ENCODE results near the gene LRMDA. TPM values are rescaled to one million over a fixed set of nuclear protein-coding genes. Genes with fewer than 3 reads are reported as not detected.
A peak's percentile ranks its signal among the peaks of the same experiment; 100 is the strongest.

LRMDA gene
- total RNA-seq, 4 donors from 2014 or later: 1.5 to 15.7 (median 4.6) TPM

GRCh38 chr10:76160446-76161300 is 729.2 kb downstream of the LRMDA start:
- no peaks in the 10 kb centered on the region for H3K27me3 ChIP-seq
- H3K4me3 ChIP-seq: peak overlapping the region in 1 of 2 donors; percentile 5
- intact Hi-C loops (cut with DNase I; ENCODE audit: low total_unique reads): no loop called here
- peak overlapping the region; percentile 59 to 74 for H3K27ac ChIP-seq
- H3K9me3 ChIP-seq: no peaks in the 10 kb centered on the region
- H3K36me3 ChIP-seq: no peaks in the 10 kb centered on the region
- DNase-seq: peak; percentile 50 to 78
- peaks cover 0 to 5% of the 10 kb centered on the region in 2 donors for H3K4me1 ChIP-seq
- no peak for TF ChIP-seq POLR2A (IDR thresholded peaks at IDR 0.05)
- no peak for TF ChIP-seq CTCF (IDR thresholded peaks at IDR 0.05)

- intact Hi-C loops (cut with DNase I; ENCODE audit: low total_unique reads): no loop called here
- Histone ChIP-seq H3K27ac (peak overlapping the region; percentile 59 to 74), H3K9me3 (no peaks in the 10 kb centered on the region), H3K4me1 (peaks cover 0 to 5% of the 10 kb centered on the region in 2 donors), H3K27me3 (no peaks in the 10 kb centered on the region), H3K4me3 (peak overlapping the region in 1 of 2 donors; percentile 5), H3K36me3 (no peaks in the 10 kb centered on the region)
- peak; percentile 30 to 50 for DNase-seq
- TF ChIP-seq CTCF (IDR thresholded peaks at IDR 0.05): no peak
- TF ChIP-seq POLR2A (IDR thresholded peaks at IDR 0.05): no peak
These were observed 729.8 kb downstream of the LRMDA start for GRCh38 chr10:76161301-76161582.

- no peaks in the 10 kb centered on the region for H3K4me1 ChIP-seq
- H3K27me3 ChIP-seq: no peaks in the 10 kb centered on the region
- H3K9me3 ChIP-seq: no peaks in the 10 kb centered on the region
- no peaks in the 10 kb centered on the region for H3K36me3 ChIP-seq
- no peak overlapping the region for H3K27ac ChIP-seq
- no peak overlapping the region for H3K4me3 ChIP-seq
- DNase-seq: no peak
- TF ChIP-seq POLR2A (IDR thresholded peaks at IDR 0.05) (no peak), CTCF (IDR thresholded peaks at IDR 0.05) (no peak)
- intact Hi-C loops (cut with DNase I; ENCODE audit: low total_unique reads): no loop called here
These were observed 737.0 kb downstream of the LRMDA start for GRCh38 chr10:76168437-76168836.

- no peak for TF ChIP-seq POLR2A (IDR thresholded peaks at IDR 0.05)
- TF ChIP-seq CTCF (IDR thresholded peaks at IDR 0.05): no peak
- Histone ChIP-seq H3K4me3 (no peak overlapping the region), H3K27me3 (no peaks in the 10 kb centered on the region), H3K27ac (no peak overlapping the region), H3K36me3 (no peaks in the 10 kb centered on the region), H3K9me3 (no peaks in the 10 kb centered on the region), H3K4me1 (no peaks in the 10 kb centered on the region)
- intact Hi-C loops (cut with DNase I; ENCODE audit: low total_unique reads): no loop called here
- DNase-seq: no peak
These were observed 737.8 kb downstream of the LRMDA start for GRCh38 chr10:76169246-76169645.

- no peaks in the 10 kb centered on the region for H3K36me3 ChIP-seq
- intact Hi-C loops (cut with DNase I; ENCODE audit: low total_unique reads): no loop called here
- H3K4me3 ChIP-seq: no peak overlapping the region
- no peak for DNase-seq
- H3K27me3 ChIP-seq: no peaks in the 10 kb centered on the region
- no peak overlapping the region for H3K27ac ChIP-seq
- no peaks in the 10 kb centered on the region for H3K9me3 ChIP-seq
- TF ChIP-seq POLR2A (IDR thresholded peaks at IDR 0.05) (no peak), CTCF (IDR thresholded peaks at IDR 0.05) (no peak)
- no peaks in the 10 kb centered on the region for H3K4me1 ChIP-seq
These were observed 740.6 kb downstream of the LRMDA start for GRCh38 chr10:76172020-76172419.
